ENCODE data around the gene GADL1.

GADL1 gene

DNA sequence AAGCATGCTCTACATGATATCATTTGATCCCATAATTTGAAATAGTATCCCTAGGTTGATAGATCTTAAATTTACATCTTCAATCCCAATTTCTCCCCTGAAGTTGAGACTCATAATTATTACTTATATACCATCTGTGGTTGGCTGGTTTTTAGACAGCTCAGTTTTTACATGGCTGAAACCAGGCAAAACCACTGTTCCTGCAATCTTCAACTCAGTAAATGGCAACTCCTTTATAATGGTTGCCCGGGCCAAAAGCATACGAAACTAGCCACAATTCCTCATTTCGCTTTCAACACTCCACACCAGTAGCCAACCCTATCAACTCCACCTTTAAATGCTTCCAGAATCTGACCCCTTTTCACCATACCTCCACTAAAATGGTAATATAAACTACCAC, 169.6 kb downstream of the GADL1 start:
- no peak for DNase-seq (ENCODE audit: low read depth in 2 of 2)

DNA sequence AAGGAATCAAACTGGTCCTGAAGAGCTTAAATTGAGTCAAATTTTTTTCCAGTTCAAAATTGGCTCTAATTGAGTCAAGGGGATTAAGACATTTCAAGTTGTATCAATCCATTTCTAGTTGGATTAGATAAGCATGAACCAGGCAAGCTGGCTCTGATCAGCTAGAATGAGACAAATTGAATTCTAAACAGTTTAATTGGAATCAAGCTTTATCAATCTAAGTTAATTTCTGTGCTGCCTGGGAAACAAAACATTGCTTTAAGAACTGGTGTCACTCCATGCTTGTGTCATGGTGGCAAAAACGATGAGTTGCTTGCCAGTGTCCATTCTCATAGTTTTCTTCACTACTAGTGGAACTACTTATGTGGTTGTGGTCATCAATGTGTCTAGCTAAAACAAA, 171.2 kb downstream of the GADL1 start:
- DNase-seq (ENCODE audit: low read depth in 2 of 2): no peak

GRCh38 chr3:30721314-30721634, 173.2 kb downstream of the GADL1 start:
- DNase-seq (ENCODE audit: low read depth in 2 of 2): no peak

DNA sequence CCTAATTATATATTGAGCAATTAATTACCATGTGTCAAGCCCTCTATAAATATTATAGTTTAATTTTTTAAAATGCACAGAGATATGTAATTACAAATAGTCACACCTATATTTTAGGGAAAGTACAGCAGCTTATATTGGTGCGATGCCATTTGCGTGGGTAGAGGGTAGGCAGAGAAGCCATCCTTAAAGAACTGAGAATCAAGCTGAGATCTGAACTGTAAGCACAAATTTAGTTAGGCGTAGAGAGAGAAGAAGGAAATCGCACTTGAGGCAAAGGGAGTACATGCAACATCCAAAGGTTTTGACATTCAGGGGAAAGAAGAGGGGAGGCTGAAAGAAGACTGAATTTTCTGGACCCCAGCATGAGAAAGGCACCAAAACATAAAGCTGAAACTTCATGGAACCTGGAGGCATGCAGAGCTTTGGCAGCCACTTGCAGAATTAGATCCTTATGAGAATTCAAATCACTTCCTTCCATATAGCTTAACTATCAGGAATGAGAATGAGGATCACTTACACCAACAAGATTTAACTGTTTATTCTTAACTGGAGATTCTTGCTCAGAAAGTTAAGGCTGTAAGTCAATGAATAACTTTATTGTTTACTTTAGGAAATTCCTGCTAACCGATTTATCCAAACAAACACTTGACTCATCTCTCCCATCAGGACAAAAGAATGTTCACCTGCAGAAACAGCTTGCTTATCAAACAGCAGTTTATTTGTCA, 173.7 kb downstream of the GADL1 start:
- DNase-seq (ENCODE audit: low read depth in 2 of 2): no peak

GRCh38 chr3:30719536-30719935, 174.9 kb downstream of the GADL1 start:
- no peak for DNase-seq (ENCODE audit: low read depth in 2 of 2)

- DNase-seq (ENCODE audit: low read depth in 2 of 2): no peak
Measured at GRCh38 chr3:30713885-30714503, 180.5 kb downstream of the GADL1 start.

DNA sequence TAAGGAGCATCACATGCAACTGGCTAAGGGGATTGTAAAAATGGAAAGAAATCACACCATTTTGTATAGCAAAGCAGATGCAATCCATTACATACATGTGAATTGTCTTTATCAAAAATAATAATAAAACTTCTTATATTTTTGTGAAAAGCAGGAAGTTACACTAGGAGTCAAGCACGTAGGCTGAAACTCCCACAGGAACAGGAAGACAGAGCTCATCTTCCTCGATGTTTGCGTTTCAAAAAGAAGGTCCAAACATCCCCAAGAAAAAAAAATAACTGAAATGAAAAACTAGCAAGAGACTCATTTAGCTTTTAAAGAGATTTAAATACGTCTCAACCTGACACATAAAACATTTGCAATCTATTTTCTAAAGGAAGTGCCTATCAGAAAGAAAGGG, 181.5 kb downstream of the GADL1 start:
- DNase-seq (ENCODE audit: low read depth in 2 of 2): no peak

GRCh38 chr3:30711867-30712266, 182.6 kb downstream of the GADL1 start:
- no peak for DNase-seq (ENCODE audit: low read depth in 2 of 2)

DNA sequence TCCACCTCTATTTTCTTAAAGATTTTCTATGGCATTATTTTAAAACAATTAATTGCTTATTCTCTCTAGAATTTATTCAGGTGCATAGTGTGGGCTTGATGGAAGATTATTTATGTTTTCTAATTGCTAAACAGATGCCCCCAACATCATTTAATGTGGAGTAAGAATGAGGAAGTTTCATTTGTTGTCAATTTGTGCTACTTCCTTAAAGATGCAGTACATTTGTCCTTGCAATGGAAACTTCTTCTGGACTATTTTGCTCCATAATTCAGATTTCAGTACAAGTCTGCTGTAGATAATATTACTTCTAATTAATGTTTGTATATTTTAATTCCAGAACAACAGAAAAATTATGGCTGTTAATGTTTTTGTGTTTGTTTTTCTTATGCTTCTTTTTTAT, 183.3 kb downstream of the GADL1 start:
- DNase-seq (ENCODE audit: low read depth in 2 of 2): no peak

DNA sequence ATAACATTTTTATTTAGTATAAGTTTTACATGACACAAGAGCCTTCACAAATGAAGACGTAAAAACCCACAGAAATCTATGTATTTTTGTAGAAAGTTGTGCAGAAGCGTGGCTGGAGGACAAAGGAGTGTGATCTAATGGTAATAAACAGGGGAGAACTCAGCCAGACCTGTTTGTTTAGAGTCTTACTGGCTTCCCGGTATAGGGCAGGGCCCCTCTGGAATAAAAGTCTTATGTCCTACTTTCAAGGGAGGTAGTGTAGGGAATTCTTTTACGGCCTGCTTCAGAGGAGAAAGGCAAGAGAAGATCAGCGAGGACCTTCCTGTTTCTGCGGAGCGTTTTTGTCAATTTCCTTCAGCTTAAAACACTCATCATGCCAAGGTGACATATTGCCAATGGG, 184.4 kb downstream of the GADL1 start:
- DNase-seq (ENCODE audit: low read depth in 2 of 2): no peak

DNA sequence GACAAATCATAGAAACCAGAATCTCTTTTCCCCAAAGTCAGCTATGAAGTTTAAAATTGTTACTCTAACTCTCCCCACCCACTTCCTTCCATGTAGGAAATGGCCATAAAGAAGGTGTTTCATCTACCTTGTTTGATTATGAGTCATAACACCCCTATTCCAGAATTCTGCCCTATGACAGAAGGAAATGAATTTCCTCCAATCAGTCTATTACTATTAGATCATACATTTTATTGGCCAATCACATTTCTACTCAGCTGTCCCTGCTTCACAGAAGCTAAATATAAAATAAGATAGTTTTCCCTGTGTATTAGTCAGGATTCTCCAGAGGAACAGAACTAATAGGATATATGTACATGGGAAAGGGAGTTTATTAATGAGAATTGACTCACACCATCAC, 186.0 kb downstream of the GADL1 start:
- DNase-seq (ENCODE audit: low read depth in 2 of 2): no peak

GRCh38 chr3:30707825-30708224, 186.6 kb downstream of the GADL1 start:
- no peak for DNase-seq (ENCODE audit: low read depth in 2 of 2)

DNA sequence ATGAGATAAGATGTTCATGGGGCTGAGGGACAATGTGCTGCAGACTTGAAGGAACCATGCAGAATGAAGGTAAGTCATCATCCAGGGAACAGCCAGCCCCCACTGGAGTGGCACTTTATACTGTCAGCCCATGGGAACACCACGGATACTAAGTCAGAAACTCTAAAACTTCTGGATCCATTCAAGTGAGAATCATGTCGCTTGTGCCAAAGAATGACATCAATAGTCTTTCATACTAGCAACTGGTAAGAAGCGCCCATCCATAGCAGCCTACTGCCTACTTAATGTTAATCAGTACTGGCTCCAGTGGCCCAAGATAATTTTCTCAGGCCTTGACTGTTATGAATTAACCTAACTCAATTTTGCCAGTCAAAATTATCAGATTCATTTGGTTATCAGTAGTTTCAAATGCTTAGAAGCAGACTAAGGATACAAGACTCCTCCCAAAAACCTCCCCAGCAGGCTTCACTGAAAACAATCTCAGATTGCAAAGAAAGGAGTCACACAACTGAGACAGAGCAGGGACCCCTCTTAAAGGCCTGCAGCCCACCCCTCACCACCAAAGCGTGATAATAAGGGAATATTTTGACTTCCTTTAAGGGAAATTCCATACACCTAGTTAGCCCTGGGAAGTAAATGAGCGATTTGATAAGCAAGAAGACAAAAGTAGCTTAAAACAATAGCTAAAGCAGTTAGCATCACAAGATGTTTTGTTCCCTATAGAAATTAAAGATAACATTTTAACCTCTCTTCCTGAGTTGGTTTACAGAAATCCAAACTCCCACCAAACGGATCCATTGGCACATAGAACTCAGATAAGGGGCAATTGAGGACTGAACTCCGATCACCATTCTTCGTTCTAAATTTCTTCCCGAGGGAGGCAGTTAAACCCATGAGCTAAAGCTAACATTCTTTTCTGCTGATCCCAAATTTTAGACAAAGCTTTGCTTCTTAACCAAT, 189.2 kb downstream of the GADL1 start:
- no peak for DNase-seq (ENCODE audit: low read depth in 2 of 2)

GRCh38 chr3:30702828-30703397, 191.5 kb downstream of the GADL1 start:
- DNase-seq (ENCODE audit: low read depth in 2 of 2): no peak

DNA sequence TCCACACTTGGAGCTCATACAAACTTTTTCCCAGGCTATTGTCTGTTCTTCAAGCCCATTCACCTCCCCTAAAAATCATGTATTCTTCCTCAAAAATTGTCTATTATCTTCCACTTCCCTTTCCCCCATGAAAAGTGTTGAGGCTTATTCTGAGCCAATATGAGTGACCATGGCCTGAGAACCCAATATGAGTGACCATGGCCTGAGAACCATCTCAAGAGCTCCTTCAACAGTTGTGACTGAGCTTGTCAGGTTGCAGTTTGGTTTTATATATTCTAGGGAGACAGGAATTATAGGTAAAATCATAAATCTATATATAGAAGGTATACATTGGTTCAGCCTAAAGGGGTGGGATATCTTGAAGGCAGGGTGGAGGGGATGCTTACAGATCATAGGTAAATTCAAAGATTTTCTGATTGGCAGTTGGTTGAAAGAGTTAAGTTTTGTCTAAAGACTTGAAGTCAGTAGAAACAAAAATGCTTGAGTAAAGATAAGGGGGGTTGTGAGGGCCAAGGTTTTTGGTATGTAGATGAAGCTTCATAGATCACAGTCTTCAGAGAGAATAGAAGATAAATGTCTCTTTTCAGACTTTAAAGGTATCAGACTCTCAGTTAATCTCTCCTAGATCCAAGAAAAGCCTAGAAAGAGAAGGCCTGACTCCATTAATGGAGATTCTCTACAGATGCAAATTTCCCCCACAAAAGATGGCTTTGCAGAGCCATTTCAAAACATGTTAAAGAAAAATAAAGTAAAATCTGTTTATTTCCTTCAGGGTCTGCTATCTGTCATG, 192.2 kb downstream of the GADL1 start:
- DNase-seq (ENCODE audit: low read depth in 2 of 2): no peak

DNA sequence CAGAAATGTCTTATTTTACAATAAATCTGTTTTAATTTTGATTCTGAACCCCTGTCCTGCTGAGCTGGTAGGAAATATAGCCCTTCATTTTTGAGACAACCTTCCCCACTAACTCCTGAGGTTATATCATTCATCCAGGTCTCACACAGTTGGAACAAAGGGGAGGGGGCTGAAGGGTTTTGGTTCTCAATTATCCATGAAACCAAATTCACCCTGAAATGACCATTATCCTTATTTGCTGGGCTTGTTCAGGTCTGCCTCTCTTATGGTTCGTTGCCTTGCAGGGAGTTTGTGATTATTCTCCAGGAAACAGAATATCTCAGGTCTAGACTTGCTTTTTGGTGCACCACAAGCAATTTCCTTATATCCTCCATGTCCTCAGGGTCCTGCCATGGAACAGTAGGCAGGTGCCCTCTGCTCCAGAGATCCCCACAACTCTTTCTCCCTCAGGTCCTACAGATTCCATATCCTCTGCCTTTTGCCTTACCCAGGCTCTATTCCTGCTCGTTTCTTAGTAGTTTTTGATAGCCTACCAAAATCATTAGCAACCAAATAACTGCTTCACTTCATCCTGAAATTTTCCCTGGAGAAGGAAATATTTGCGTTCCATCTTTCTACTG, 193.6 kb downstream of the GADL1 start:
- DNase-seq (ENCODE audit: low read depth in 2 of 2): no peak

GRCh38 chr3:30699927-30700326, 194.5 kb downstream of the GADL1 start:
- DNase-seq (ENCODE audit: low read depth in 2 of 2): no peak

DNA sequence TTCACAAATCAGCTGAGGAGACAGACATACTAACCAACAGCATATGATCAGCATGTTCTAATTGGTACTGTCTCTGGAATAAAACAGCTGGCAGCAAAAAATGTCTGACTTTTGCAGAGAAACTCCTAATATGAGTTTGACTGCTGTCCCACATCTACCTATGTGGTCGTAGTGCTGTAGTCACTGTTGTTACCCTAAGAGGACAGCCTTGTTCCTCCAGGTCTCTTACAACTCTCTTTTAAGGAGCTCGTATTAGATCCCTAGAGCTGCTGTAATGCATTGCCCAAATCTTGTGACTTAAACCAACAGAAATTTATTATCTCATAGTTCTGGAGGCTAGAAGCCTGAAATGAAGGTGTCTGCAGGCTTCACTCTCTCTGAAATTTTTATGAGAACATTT, 195.9 kb downstream of the GADL1 start:
- no peak for DNase-seq (ENCODE audit: low read depth in 2 of 2)

- DNase-seq (ENCODE audit: low read depth in 2 of 2): no peak
Measured at GRCh38 chr3:30696896-30697295, 197.6 kb downstream of the GADL1 start.

- DNase-seq (ENCODE audit: low read depth in 2 of 2): no peak
Measured at GRCh38 chr3:30696403-30696819, 198.1 kb downstream of the GADL1 start.
